Stimulated activated CD4-positive, alpha-beta T cell treated with anti-CD3 and anti-CD28 coated beads, TNF-alpha, amount 100 ng/mL, for 4 hours (primary cell): Measurements from ENCODE around the gene ADK.

Experiments used
- DNase-seq, 3 experiments: peaks; one replicate each; pipeline ENCODE4 v3.0.0-alpha.2; 2020; ENCODE audit warnings: low read depth in 3 of 3

The ADK gene

GRCh38 chr10:74671716-74672115, 520.7 kb downstream of the ADK start:
- no peak for DNase-seq

- DNase-seq = no peak
These were observed 521.6 kb downstream of the ADK start for GRCh38 chr10:74672430-74673165.

DNA sequence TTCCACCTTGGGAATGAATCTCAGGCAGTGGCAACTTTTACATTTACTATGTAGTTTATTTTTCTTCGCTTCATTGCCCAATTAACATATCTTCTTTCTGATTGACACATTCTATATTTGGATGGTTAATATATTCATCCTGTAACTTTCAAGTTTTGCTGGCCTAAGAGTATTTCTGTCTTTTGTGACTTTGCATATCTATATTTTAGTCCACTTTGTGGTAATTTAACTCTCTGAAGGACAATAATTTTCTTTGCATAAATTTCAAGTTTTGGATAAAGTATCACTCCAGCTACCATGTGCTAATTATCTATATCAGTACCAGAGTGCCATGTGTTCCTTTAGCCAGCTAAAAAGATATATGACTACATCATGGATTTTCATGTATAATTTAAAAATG, 523.9 kb downstream of the ADK start:
- no peak for DNase-seq

GRCh38 chr10:74675484-74675883, 524.5 kb downstream of the ADK start:
- no peak for DNase-seq

DNA sequence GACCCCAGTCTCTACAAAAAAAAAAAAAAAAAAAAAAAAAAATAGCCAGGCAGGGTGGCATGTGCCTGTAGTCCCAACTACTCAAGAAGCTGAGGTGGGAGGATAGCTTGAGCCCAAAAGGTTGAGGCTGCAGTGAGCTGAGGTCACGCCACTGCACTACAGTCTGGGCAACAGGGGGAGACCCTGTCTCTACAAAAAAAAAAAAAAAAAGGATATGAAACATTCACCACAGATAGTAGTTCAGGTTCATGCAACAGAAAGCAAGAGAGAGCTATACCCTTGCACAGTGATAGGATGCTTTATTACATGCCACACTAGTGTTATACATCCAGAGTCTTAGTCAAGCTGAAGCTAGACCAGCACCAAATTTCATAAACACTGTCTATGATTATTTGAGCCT, 526.9 kb downstream of the ADK start:
- no peak for DNase-seq

GRCh38 chr10:74681917-74682627, 531.1 kb downstream of the ADK start:
- DNase-seq = no peak

GRCh38 chr10:74683067-74683466, 532.0 kb downstream of the ADK start:
- DNase-seq = no peak

DNA sequence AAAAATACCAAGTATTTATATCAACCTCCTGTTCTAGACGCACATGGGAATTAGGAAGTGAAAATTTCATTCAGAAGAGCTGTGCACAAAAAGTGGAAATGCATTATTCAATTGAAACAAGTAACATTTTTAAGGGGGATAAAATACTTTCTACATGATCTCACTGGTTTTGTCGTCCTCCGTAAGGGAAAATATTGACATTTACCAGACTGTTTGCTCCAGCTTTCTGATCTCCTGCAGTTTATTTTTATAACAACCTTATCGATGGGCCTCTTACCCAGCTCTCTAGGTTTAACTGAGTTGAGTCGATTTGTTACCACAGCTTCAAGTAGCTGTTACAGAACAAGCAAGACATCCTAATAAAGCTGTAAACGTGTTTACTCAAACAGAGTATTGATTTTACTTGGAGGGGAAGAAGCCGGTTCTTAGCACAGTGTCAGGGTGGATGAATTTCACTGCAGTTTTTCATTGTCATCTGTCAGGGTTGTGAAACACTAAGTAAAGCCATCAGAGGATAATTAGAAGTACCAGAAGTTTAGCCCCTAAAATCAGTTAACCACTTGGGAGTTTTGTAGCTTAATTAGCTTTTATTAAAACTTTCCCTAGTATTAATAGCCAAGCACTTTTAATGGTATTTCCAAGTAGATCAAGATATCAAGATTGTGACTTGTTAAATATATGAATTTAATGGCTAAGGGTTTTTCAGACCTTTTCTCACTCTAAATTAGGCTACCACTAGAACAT, 532.8 kb downstream of the ADK start:
- DNase-seq = no peak

- DNase-seq = no peak
These were observed 533.4 kb downstream of the ADK start for GRCh38 chr10:74684462-74684861.

DNA sequence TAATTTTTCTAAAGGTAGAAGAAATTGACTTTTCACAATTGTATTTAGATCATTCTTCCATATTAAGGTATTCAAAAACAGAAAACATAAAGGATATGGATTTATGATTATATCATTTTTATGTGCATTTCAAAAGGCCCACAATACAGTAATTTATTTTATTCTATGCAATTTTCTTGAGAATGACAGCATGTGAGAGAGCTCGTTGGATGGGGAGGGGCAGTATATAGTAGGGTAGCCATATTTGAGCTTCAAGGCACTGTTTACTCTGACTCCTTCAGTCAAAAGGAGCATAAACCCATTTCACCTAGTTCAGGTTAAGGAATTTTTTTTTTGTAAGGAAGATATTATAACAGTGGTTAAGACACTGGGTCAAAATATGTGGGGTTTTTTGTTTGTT, 534.5 kb downstream of the ADK start:
- DNase-seq = no peak

GRCh38 chr10:74690393-74690792, 539.4 kb downstream of the ADK start:
- DNase-seq = no peak

DNA sequence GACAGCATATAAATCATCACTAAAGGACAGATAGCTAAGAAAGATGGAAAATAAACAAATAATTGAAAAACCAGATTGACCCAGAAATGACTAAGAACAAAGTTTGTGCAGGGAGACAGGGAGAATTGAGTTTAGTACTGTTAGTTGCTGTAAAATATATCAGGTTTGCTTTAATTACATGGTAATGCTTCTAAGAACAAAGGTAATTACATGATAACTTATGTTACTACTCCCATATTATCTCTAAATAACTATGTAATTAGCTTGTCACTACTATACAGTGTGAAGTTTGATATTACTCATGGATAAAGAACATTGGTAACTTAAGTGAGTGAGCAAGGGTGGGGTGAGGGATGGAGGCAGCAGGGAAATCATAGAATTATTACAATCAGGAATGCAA, 540.1 kb downstream of the ADK start:
- no peak for DNase-seq

GRCh38 chr10:74704629-74705357, 553.8 kb downstream of the ADK start:
- no peak for DNase-seq

- DNase-seq = no peak
These were observed 554.4 kb downstream of the ADK start for GRCh38 chr10:74705358-74705980.

DNA sequence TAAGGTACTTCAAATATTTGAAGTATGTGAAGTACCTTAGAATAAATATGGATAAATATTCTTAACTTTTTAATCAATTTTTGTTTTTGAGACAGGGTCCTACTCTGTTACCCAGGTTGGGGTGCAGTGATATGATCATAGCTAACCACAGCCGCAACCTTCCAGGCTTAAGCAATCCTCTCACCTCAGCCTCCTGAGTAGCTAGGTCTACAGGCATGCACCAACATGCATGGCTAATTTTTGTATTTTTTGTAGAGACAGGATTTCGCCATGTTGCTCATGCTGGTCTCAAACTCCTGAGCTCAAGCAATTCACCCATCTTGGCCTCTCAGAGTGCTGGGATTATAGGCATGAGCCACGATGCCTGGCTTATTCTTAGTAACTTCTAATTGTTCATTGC, 555.9 kb downstream of the ADK start:
- no peak for DNase-seq

DNA sequence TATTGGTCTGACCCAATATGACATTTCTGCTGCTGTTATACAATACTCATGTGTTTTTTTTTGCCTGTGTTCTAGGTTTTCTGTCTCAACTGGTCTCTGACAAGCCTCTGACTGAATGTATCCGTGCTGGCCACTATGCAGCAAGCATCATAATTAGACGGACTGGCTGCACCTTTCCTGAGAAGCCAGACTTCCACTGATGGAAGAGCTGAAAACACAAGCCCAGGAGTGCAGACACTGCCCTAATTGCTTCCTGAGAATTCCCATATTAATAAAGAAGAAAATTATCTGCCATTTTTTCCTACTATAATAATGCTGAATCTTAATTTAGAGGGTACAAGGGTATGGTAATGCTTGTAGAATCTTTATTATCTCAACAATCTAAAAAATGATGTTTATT, 557.2 kb downstream of the ADK start:
- DNase-seq = no peak

DNA sequence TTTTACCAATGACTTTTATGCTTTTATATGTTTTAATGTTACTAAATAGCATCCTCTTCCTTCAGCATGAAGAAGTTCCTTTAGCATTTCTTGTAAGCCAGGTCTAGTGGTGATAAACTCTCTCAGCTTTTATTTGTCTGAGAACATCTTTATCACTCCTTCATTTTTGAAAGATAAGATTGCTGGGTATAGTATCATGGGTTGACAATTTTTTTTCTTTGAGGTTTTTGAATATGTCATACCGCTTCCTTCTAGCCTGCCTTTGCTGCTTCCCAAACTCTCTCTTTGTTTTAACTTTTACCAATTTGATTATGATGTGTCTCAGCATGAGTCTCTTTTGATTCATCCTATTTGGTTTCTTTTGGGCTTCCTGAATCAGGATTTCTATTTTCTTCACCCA, 567.2 kb downstream of the ADK start:
- DNase-seq = no peak

GRCh38 chr10:74728225-74728624, 577.2 kb downstream of the ADK start:
- DNase-seq = no peak

DNA sequence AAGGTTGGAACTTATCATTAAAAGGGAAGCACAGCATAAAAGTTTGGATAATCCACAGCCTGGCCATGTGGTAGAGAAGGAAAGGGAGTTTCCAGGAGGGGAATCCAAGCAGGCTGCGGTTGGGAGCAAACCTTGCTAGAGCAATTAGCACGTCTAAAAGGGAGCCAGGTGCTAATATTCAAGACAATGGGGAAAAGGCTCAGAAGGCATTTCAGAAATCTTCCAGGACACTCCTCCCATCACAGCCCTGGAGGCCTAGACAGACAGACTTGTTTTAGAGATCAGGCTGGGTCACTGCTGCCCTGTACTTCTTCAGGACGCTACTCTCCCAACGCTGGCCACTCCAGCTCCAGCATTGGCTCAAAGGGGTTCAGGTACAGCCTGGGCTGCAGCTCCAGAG, 579.2 kb downstream of the ADK start:
- no peak for DNase-seq

- DNase-seq = no peak
These were observed 582.6 kb downstream of the ADK start for GRCh38 chr10:74733612-74734011.

- DNase-seq = no peak
These were observed 585.0 kb downstream of the ADK start for GRCh38 chr10:74736029-74736428.

- DNase-seq = no peak
These were observed 587.0 kb downstream of the ADK start for GRCh38 chr10:74738052-74738451.
